Skeletal muscle satellite cell (primary cell): ENCODE results near the gene NDFIP1.
"Not testable (repeated sequence)": the region's sequence is repeated elsewhere in the genome, so short reads cannot be mapped to it uniquely, and the experiment has no call there.

Source experiments
- H3K27me3 ChIP-seq: 2 replicates; pipeline ENCODE4 v1.7.0; 2013; ENCODE audit warnings: low read length; ENCODE audit not compliant: control insufficient read depth, insufficient read depth
- H3K36me3 ChIP-seq: 2 replicates; pipeline ENCODE4 v1.7.0; 2013; ENCODE audit warnings: mild to moderate bottlenecking, control low read depth, low read length; ENCODE audit not compliant: insufficient read depth
- H3K4me1 ChIP-seq: 2 replicates; pipeline ENCODE4 v1.7.0; 2013; ENCODE audit warnings: low read length; ENCODE audit not compliant: control insufficient read depth, insufficient read depth
- H3K4me2 ChIP-seq: 2 replicates; pipeline ENCODE4 v1.7.0; 2013; ENCODE audit warnings: mild to moderate bottlenecking, low read length
- H3K4me3 ChIP-seq: 2 replicates; pipeline ENCODE4 v1.7.0; 2013; ENCODE audit warnings: low read length
- H3K9ac ChIP-seq: 2 replicates; pipeline ENCODE4 v1.7.0; 2013; ENCODE audit warnings: mild to moderate bottlenecking, low read depth, low read length, moderate library complexity
- H3K9me3 ChIP-seq: replicated peaks from 2 replicates; pipeline ENCODE4 v1.7.0; 2013; ENCODE audit warnings: mild to moderate bottlenecking, control low read depth, low read length

Gene NDFIP1

DNA sequence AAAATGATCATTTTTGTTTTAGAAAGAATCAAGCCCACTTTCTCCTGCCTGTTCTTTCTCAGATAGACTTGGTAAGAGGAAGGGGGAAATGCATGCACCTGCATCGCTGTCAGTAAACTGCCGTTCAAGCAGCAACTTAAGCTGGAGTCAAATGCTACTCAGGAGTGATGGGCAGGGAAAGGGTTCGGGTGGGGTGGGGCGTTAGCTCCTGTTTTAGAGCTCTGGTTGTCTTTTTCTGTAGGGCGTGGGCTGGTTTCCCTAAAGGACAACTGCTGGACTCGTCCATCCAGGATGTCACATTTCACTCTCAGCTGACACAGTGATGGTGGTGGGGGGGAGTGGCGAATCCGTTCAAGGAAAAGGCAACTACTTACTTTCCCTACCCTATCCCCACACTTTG is 75.0 kb downstream of the NDFIP1 start:
- H3K4me1 ChIP-seq = no peaks in the 10 kb centered on the region
- peaks cover 6% of the 10 kb centered on the region for H3K27me3 ChIP-seq

DNA sequence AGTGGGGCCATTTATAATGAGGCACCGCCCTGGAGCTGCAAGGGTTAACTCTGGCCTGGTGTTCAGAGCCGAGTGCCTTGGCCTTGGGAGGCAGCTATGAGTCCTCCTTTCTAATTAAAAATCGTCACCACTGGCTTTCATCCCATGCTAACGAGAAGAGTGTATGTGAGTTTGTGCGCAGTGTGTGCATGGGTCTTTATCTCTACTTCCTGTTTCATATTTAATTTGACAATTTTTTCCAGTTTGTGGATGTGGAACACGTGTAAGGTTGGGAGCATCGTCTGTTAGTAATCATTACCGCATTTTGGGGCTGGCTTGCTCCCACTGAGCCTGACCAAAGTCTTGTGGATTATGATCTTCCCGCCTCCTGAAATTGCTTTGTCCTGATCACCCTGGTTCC is 76.4 kb downstream of the NDFIP1 start:
- Histone ChIP-seq H3K27me3 (peaks cover 6% of the 10 kb centered on the region), H3K9me3 (no peaks in the 10 kb centered on the region), H3K4me3 (no peak overlapping the region), H3K36me3 (no peaks in the 10 kb centered on the region), H3K4me2 (no peak overlapping the region), H3K9ac (no peak overlapping the region), H3K4me1 (no peaks in the 10 kb centered on the region)

More for the DNA sequence above, 75.0 kb downstream of the NDFIP1 start:
- H3K4me2 ChIP-seq = no peak overlapping the region
- H3K36me3 ChIP-seq = no peaks in the 10 kb centered on the region
- H3K4me3 ChIP-seq = no peak overlapping the region
- H3K9ac ChIP-seq = no peak overlapping the region
- H3K9me3 ChIP-seq = no peaks in the 10 kb centered on the region

DNA sequence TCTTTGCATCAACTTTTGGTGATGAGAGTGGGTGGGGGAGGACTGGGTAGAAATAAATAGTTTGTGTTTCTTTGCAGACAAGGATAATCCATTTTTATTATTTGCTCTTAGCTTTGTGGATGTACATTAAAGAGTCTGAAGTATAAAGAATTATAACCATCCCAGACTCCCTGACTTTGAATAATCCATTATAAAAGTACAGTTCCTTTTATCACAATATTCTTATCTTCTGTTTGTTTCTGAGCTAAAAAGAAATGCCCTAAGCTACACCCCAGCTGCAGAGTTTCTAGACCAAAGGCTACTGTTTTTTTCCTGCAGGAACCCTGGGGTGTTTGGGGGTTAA is 77.9 kb downstream of the NDFIP1 start:
- peaks cover 6% of the 10 kb centered on the region for H3K27me3 ChIP-seq

DNA sequence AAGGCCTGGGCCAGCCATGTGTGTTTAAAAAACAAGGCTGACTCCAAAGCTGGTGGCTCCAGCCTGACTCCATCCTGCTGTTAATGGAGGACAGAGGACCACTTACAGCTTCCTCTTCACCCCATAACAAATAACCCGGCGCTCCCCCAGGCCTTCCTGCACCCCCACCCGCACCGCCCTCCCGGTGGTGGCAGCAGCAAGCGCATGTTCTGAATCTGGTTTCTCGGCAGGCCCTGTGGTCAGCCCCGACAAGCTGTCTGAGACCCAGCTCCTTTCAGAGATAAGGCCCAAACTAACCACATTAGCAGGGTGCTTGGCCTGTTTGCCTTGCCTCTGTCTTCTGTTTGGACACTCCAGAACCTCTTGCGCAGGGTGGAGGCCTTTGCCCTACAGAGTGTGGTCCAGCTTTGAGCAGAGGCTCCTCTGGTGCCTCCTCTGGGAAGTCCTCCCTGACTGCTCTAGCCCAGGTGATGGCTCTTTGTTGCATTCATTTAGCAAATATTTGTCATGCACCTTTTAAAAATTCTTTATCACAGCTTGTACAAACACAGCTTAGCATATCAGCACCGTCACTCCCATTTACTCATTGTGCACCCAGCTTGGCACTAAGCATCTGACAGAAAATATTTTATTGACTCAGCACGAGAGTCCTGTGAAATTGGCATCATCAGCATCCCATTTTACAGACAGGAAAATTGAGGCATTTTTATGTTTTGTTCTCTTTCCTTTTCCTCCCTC is 78.4 kb downstream of the NDFIP1 start:
- no peaks in the 10 kb centered on the region for H3K36me3 ChIP-seq
- H3K4me1 ChIP-seq = no peaks in the 10 kb centered on the region
- peaks cover 6% of the 10 kb centered on the region for H3K27me3 ChIP-seq
- H3K4me3 ChIP-seq = no peak overlapping the region
- H3K4me2 ChIP-seq = no peak overlapping the region
- no peaks in the 10 kb centered on the region for H3K9me3 ChIP-seq
- no peak overlapping the region for H3K9ac ChIP-seq

More for the DNA sequence above, 77.9 kb downstream of the NDFIP1 start:
- H3K9ac ChIP-seq = no peak overlapping the region
- H3K4me3 ChIP-seq = no peak overlapping the region
- H3K4me2 ChIP-seq = no peak overlapping the region
- no peaks in the 10 kb centered on the region for H3K9me3 ChIP-seq
- H3K36me3 ChIP-seq = no peaks in the 10 kb centered on the region
- no peaks in the 10 kb centered on the region for H3K4me1 ChIP-seq

DNA sequence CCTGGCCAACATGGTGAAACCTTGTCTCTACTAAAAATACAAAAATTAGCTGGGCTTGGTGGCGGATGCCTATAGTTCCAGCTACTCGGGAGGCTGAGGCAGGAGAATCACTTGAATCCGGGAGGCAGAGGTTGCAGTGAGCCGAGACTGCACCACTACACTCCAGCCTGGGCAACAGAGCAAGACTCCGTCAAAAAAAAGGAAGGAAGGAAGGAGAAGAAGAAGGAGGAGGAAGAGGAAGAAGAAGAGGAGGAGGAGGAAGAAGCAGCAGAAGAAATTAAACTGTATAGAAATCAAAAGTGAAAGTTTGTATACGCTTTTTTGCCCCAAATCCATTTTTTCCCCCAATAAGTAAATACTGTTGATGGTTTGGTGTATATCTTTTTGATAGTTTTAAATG is 80.1 kb downstream of the NDFIP1 start:
- H3K4me2 ChIP-seq, H3K4me3 ChIP-seq, H3K27me3 ChIP-seq, H3K36me3 ChIP-seq, H3K9ac ChIP-seq, H3K4me1 ChIP-seq, H3K9me3 ChIP-seq: not testable (repeated sequence)

DNA sequence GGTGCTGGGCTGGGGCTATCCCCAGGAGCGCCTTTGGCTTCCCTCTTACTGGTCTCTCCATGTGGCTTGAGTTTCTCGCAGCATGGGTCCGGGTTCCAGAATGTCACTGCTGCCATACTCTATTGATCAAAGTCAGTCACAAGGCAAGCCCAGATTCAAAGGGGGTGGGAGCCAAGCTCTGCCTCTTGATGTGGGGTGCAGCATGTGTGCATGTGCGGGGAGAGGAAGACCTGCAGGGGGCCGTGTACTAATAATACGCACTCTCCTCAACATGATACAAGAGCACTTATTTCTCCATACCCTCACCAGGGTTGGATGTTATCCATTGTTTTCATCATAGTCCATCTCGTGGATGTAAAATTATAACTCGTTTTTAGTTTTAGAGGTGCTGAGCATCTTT is 81.2 kb downstream of the NDFIP1 start:
- H3K27me3 ChIP-seq = peaks cover 6% of the 10 kb centered on the region
- H3K4me2 ChIP-seq = no peak overlapping the region
- no peaks in the 10 kb centered on the region for H3K4me1 ChIP-seq
- H3K9ac ChIP-seq = no peak overlapping the region
- no peaks in the 10 kb centered on the region for H3K36me3 ChIP-seq
- H3K4me3 ChIP-seq = no peak overlapping the region
- no peaks in the 10 kb centered on the region for H3K9me3 ChIP-seq

DNA sequence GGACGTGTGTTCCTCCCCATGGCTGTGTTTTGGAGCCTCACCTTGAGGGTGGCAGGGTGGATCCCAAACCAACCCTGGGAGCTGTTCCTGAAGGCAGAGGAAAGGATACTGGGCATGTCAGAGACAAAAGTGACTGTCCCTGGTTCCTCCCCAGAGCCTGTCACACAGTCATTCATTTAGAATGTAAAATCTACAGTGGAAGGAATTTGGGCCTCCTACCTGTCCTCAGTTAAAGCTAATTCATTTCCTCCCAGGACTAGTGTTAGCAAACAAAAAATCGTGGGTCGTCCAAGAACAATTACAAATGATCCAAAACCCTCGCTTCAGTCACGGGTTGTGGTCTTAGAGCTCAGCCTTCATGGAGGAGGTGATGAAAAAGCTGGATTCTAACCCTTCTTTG is 83.2 kb downstream of the NDFIP1 start:
- Histone ChIP-seq H3K4me3 (no peak overlapping the region), H3K4me2 (no peak overlapping the region), H3K4me1 (no peaks in the 10 kb centered on the region), H3K27me3 (no peaks in the 10 kb centered on the region), H3K36me3 (no peaks in the 10 kb centered on the region), H3K9ac (no peak overlapping the region), H3K9me3 (no peaks in the 10 kb centered on the region)

DNA sequence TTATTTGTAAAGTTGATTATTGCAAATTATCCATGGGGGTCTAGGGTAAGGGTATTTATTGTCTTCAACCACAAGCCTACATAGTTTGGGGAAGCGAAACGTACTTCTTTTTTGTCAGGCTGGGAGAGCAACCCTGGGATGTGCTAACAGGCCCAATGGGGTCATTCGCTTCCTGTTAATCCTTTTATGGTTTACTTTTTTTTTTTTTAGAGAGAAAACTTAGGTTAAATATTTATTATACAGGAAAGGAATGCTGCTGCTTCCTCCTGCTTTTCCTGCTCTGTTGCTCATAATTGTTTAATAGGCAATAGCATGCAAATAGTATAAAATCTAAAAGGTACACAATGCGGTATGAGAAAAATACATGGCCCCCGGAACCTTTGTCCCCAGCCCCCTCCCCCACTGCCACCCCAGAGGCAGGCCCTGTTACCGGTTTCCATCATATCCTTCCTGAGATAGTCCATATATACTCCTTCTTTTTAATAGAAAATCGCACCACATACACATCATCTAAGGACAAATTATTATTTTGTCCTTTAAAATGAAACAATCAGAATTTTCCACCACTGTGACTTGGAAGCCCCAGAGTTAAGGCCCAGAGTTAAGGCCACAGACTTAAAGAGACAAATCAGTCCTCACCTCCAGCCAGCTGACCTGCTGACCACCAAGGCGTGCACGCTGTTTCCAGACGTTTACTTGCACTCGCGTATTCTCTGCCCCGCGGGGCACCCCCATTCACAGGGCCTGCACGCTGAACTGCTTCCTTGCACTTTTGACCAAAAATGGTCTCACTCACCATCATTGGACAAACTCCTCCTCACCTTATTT is 83.9 kb downstream of the NDFIP1 start:
- no peaks in the 10 kb centered on the region for H3K4me1 ChIP-seq
- no peak overlapping the region for H3K4me2 ChIP-seq
- no peaks in the 10 kb centered on the region for H3K27me3 ChIP-seq
- no peak overlapping the region for H3K4me3 ChIP-seq
- H3K9me3 ChIP-seq = no peaks in the 10 kb centered on the region
- no peaks in the 10 kb centered on the region for H3K36me3 ChIP-seq
- no peak overlapping the region for H3K9ac ChIP-seq

DNA sequence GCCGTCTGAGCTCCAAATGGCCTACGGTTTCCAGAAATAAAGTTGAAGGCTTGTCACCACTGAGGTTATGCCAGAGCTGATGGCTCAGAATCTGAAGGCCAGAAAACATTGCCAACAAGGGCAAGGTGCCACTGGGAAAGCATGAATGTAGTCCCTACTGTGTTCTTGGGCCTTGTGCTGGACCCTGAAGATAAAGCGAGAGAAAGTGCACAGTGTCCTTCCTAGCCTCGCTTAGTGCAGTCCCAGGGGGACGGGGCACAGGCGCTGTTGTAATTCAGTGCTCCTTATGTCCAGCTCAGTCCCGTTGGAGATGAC is 84.5 kb downstream of the NDFIP1 start:
- Histone ChIP-seq H3K36me3 (no peaks in the 10 kb centered on the region), H3K4me3 (no peak overlapping the region), H3K9ac (no peak overlapping the region), H3K9me3 (no peaks in the 10 kb centered on the region), H3K4me1 (no peaks in the 10 kb centered on the region), H3K27me3 (no peaks in the 10 kb centered on the region), H3K4me2 (no peak overlapping the region)

DNA sequence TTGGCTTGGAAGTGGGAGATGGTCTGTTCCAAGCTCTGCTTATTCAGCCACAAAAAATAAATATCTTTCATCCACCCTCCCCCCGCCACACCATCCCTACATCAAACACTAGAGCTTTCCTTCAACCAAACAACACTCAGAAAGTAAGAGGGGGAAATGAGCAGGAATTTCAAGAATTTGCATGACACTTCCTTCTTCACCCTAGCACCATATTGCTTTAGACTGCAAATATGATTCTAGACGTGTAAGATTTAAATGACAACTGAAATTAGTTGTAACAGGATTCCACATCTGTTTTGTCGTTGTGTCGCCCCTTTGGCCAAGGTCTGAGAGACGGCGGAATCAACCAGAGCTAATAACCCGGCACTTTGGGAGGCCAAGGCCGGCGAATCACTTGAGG is 88.5 kb downstream of the NDFIP1 start:
- Histone ChIP-seq H3K9ac (no peak overlapping the region), H3K9me3 (no peaks in the 10 kb centered on the region), H3K4me1 (peaks cover 11% of the 10 kb centered on the region), H3K36me3 (no peaks in the 10 kb centered on the region), H3K27me3 (no peaks in the 10 kb centered on the region), H3K4me3 (no peak overlapping the region), H3K4me2 (no peak overlapping the region)

DNA sequence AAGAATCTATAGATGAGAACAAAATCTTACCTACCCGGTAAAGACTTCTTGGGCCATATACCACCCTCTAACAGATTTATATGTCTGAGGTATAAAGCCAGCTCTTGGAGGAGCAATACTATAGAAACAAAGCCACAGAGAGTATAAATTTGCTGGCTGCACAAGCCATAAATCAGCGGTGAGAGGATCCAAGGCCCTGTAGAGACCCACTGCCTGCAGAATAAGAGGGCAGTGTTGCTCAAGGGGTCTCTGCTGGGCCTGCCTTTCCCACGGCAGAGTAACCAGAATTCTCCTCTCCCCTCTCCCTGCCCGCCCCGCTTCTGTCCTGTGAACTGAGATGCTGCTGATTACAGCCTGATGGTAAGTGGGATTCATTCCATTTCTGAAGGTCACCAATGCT is 89.2 kb downstream of the NDFIP1 start:
- H3K4me1 ChIP-seq = peaks cover 18% of the 10 kb centered on the region
- no peaks in the 10 kb centered on the region for H3K27me3 ChIP-seq
- no peak overlapping the region for H3K9ac ChIP-seq
- H3K9me3 ChIP-seq = no peaks in the 10 kb centered on the region
- H3K4me2 ChIP-seq = no peak overlapping the region
- no peak overlapping the region for H3K4me3 ChIP-seq
- no peaks in the 10 kb centered on the region for H3K36me3 ChIP-seq

DNA sequence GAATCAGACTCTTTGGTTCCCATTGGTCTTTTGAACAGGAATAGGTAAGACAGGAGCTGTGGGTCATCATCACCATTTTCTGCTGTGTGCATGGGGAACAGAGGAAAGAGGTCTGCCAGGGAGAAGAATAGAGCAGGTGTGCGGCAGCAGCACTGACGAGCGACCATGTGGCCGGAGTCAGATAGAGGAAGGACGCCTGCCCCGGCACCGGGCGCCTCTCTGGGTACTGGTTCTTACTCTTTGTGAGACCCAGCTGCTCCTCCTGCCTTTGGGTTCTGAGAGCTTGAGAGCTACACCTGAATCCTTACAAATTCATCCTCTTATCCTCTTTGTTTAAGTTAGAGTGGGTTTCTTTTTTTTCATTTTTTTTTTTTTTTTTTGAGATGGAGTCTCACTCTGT is 90.8 kb downstream of the NDFIP1 start:
- Histone ChIP-seq H3K4me2 (no peak overlapping the region), H3K36me3 (no peaks in the 10 kb centered on the region), H3K9ac (no peak overlapping the region), H3K4me1 (peaks cover 18% of the 10 kb centered on the region), H3K9me3 (no peaks in the 10 kb centered on the region), H3K4me3 (no peak overlapping the region), H3K27me3 (peaks cover 4% of the 10 kb centered on the region)
